GM19099 (cell line): ENCODE data around the gene LRIG1.

Experiments used
- POLR2A ChIP-seq: IDR thresholded peaks from 3 replicates; pipeline ENCODE4 v1.6.1; 2011; ENCODE audit warnings: low read depth; ENCODE audit not compliant: insufficient read length; ENCODE audit errors: extremely low read depth

LRIG1 gene

DNA sequence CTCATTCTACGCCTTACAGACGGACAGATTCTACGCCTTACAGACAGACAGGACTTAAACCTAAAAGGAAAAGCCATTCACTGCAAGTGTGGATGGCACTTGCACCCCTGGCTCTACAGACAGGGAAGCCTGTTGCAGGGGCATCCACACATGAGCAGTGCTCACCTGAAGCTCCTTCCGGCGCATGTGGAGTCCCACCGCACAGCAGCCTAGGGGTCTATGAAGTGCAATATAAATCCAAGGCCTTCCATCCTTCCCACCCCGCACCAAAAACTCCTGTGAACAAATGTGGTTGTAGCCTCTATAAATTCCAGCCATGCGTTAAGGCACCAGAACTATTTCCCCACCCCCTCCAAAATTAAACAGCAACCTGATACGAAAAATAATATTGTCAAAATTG, 121.3 kb downstream of the LRIG1 start:
- no peak for TF ChIP-seq POLR2A

GRCh38 chr3:66378256-66378655, 122.6 kb downstream of the LRIG1 start:
- no peak for TF ChIP-seq POLR2A

DNA sequence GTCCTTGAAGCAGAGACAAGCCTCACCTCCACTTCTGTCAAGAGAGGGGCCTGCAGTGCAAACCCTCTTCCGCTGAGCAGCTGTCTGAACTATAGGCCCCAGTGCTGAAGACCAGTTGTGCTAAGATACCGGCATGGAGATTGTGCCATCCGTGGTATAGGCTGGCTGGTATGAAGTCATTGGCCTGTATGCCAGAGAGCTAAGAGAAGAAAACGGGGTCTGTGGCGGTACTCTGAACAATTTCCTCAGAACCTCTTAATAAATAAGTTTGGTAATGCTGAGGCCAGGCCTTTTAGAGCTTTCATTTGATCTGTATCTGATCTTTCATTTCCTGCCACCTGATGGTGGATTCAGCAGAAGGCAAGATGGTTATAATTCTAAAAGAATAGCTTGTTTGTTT, 123.0 kb downstream of the LRIG1 start:
- no peak for TF ChIP-seq POLR2A

GRCh38 chr3:66376568-66376967, 124.3 kb downstream of the LRIG1 start:
- no peak for TF ChIP-seq POLR2A

- TF ChIP-seq POLR2A, result no peak
Measured at GRCh38 chr3:66372681-66373350, 128.0 kb downstream of the LRIG1 start.

DNA sequence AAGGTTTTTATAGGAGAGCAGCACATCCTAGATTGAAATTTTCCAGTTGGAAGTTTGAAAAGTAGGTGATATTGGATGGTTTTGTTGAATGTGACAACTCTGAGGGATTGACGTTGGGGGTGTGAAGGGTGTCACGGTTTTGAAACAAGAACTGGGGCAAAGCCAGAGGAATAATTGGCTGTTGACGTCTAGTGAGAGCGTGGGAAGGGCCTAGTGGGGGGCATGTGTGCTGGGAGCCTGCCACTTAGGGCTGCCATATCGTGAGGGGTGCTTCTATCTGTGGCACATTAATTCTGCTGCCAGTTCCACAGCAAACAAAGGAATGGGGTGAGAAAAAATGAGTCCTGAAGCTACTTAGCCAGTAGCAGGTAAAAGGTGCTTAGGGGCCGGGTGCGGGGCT, 129.4 kb downstream of the LRIG1 start:
- no peak for TF ChIP-seq POLR2A

- TF ChIP-seq POLR2A, result no peak
Measured at GRCh38 chr3:66370179-66370578, 130.6 kb downstream of the LRIG1 start.

GRCh38 chr3:66367979-66368378, 132.8 kb downstream of the LRIG1 start:
- TF ChIP-seq POLR2A, result no peak

DNA sequence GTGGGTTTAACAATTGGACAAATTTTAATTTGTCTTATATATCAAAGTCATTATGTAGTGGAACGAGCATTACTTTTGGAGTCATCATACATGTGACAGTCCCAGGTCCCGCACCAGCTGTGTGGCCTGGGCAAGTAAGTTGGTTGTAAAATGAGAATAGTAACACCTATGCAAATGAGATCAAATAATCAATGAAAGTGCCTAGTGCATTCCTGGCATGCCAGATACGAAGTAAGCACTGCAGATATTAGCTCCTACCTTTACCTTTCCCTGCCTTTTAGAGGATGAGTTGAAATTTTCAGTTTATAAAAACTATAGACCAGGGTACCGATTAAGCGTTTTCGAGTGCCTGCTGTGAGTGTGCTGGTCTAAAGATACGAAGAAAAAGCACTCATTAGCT, 134.1 kb downstream of the LRIG1 start:
- no peak for TF ChIP-seq POLR2A

GRCh38 chr3:66365080-66365479, 135.7 kb downstream of the LRIG1 start:
- TF ChIP-seq POLR2A, result no peak

DNA sequence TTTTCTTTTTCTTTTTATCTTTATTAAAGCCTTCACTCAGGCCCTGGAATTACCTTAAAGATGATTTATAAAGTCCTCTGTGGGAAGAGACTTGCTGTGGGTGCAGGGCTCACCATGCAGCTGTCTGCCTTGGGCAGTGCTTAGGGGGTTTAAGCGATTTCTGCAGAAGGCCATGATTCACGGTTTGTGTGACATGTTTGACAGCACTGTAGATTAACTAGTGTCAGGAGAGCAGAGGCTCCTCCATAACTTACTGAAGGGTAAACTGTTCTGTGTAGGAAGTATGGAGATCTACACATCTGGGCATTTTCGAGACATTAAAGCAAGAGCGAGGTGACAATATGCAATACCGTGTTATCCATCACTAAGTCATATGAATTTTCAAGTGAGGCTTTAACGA, 137.7 kb downstream of the LRIG1 start:
- TF ChIP-seq POLR2A, result no peak

GRCh38 chr3:66362541-66362941, 138.3 kb downstream of the LRIG1 start:
- no peak for TF ChIP-seq POLR2A

GRCh38 chr3:66361356-66361755, 139.5 kb downstream of the LRIG1 start:
- TF ChIP-seq POLR2A, result no peak

- TF ChIP-seq POLR2A, result no peak
Measured at GRCh38 chr3:66355997-66356396, 144.8 kb downstream of the LRIG1 start.

GRCh38 chr3:66355394-66355793, 145.4 kb downstream of the LRIG1 start:
- TF ChIP-seq POLR2A, result no peak

DNA sequence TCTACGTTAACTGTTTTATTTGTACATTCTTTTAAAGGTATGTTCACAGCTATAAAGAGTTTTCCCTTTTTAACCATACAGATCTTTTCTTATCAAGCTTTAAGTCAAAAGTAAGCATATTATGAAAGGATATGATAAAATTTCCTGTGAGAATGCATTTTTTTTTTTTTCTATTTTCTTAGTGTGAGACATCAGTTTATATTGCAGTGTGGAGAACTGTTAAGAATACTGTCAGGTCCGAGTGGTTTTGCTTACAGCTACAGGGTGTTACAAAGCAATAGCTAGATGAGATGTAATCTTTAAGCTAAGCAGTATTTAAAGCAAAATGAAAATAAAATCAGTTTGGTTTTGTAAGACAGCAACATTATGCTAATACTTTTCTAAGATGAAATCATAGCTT, 146.8 kb downstream of the LRIG1 start:
- TF ChIP-seq POLR2A, result no peak

DNA sequence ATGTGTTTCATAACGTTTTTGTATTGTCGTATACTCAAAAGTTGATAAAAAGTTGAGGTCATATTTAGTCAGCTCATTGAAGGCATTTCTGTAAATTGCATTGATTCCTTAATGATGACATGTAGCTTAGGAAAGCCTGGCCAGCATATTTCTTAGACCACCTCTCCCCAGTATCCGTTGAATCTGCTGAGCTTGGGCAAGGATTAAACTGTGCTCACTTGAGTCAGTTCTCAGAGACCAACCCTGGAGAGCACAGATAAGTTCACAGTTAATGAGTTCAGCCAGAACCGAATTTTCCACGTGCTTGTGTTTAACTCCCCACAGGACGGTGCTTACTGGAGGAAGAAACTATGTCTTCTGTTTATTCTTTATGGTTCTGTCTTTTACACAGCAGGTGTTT, 147.3 kb downstream of the LRIG1 start:
- TF ChIP-seq POLR2A, result no peak
